ENCODE results near the gene C22orf39.
"Not testable (repeated sequence)": the region's sequence is repeated elsewhere in the genome, so short reads cannot be mapped to it uniquely, and the experiment has no call there.

The C22orf39 gene

GRCh38 chr22:19448076-19448607, 631 bp upstream of the C22orf39 start:
- Mint-ChIP-seq H3K4me1 (peaks cover 60% of the 10 kb centered on the region), H3K27me3 (no peaks in the 10 kb centered on the region), H3K4me3 (peak overlapping the region; percentile 95 to 98), H3K27ac (peak overlapping the region; percentile 96 to 97), H3K9me3 (no peaks in the 10 kb centered on the region)
- DNase-seq, result peak in 1 of 2 donors; percentile 21
- peak; percentile 13 for ATAC-seq

- H3K4me3 Mint-ChIP-seq, result peak overlapping the region; percentile 95 to 98
- DNase-seq, result no peak
- ATAC-seq, result no peak
- H3K27me3 Mint-ChIP-seq, result no peaks in the 10 kb centered on the region
- peak overlapping the region; percentile 72 to 95 for H3K27ac Mint-ChIP-seq
- H3K9me3 Mint-ChIP-seq, result no peaks in the 10 kb centered on the region
- H3K4me1 Mint-ChIP-seq, result peaks cover 63% of the 10 kb centered on the region
Observed at GRCh38 chr22:19446603-19447329, 745 bp downstream of the C22orf39 start.

GRCh38 chr22:19445279-19445982, 2.1 kb downstream of the C22orf39 start:
- ATAC-seq, H3K27me3 Mint-ChIP-seq, H3K9me3 Mint-ChIP-seq, DNase-seq: not testable (repeated sequence)
- Mint-ChIP-seq H3K27ac (peak overlapping the region; percentile 20 to 76), H3K4me3 (peak overlapping the region in 1 of 2 donors; percentile 17), H3K4me1 (peaks cover 68% of the 10 kb centered on the region)

GRCh38 chr22:19443544-19444211, 3.8 kb downstream of the C22orf39 start:
- Mint-ChIP-seq H3K4me1 (peaks cover 59% of the 10 kb centered on the region), H3K4me3 (no peak overlapping the region), H3K27me3 (no peaks in the 10 kb centered on the region), H3K9me3 (no peaks in the 10 kb centered on the region), H3K27ac (peak overlapping the region in 1 of 2 donors; percentile 59)
- ATAC-seq (no peak), DNase-seq (no peak)

GRCh38 chr22:19442166-19442565, 5.3 kb downstream of the C22orf39 start:
- no peaks in the 10 kb centered on the region for H3K9me3 Mint-ChIP-seq
- H3K27me3 Mint-ChIP-seq, result no peaks in the 10 kb centered on the region
- H3K4me1 Mint-ChIP-seq, result peaks cover 55% of the 10 kb centered on the region
- H3K4me3 Mint-ChIP-seq, result no peak overlapping the region
- H3K27ac Mint-ChIP-seq, result peak overlapping the region in 1 of 2 donors; percentile 59
- ATAC-seq (no peak), DNase-seq (no peak)

- DNase-seq, result no peak
- H3K27me3 Mint-ChIP-seq, result no peaks in the 10 kb centered on the region
- no peak for ATAC-seq
- no peak overlapping the region for H3K4me3 Mint-ChIP-seq
- H3K27ac Mint-ChIP-seq, result peak overlapping the region in 1 of 2 donors; percentile 66
- no peaks in the 10 kb centered on the region for H3K9me3 Mint-ChIP-seq
- peaks cover 40% of the 10 kb centered on the region for H3K4me1 Mint-ChIP-seq
Observed at GRCh38 chr22:19440411-19441195, 6.9 kb downstream of the C22orf39 start.

- H3K4me3 Mint-ChIP-seq, result no peak overlapping the region
- peak overlapping the region in 1 of 2 donors; percentile 7 for H3K27ac Mint-ChIP-seq
- DNase-seq, result no peak
- ATAC-seq, result no peak
- no peaks in the 10 kb centered on the region for H3K9me3 Mint-ChIP-seq
- no peaks in the 10 kb centered on the region for H3K27me3 Mint-ChIP-seq
- peaks cover 30% of the 10 kb centered on the region for H3K4me1 Mint-ChIP-seq
Observed at GRCh38 chr22:19438298-19438697, 9.2 kb downstream of the C22orf39 start.

GRCh38 chr22:19436444-19437161, 10.9 kb downstream of the C22orf39 start:
- H3K27me3 Mint-ChIP-seq, H3K9me3 Mint-ChIP-seq, H3K4me3 Mint-ChIP-seq, DNase-seq, ATAC-seq: not testable (repeated sequence)
- Mint-ChIP-seq H3K4me1 (peaks cover 35% of the 10 kb centered on the region), H3K27ac (peak overlapping the region in 1 of 2 donors; percentile 74)

- peaks cover 36% of the 10 kb centered on the region for H3K4me1 Mint-ChIP-seq
- no peak overlapping the region for H3K27ac Mint-ChIP-seq
- H3K9me3 Mint-ChIP-seq, result no peaks in the 10 kb centered on the region
- DNase-seq (no peak), ATAC-seq (no peak)
- H3K4me3 Mint-ChIP-seq, result no peak overlapping the region
- no peaks in the 10 kb centered on the region for H3K27me3 Mint-ChIP-seq
Observed at GRCh38 chr22:19434829-19435580, 12.5 kb downstream of the C22orf39 start.

GRCh38 chr22:19434401-19434800, 13.1 kb downstream of the C22orf39 start:
- DNase-seq, result peak in 1 of 2 donors; percentile 11
- H3K4me3 Mint-ChIP-seq, result peak overlapping the region; percentile 92 to 95

GRCh38 chr22:19432133-19432851, 15.2 kb downstream of the C22orf39 start, which contains the start of gene MRPL40:
Gene MRPL40 (plus strand): TSS chr22:19432545. CDS start chr22:19432555, 10 bp downstream.
- DNase-seq (peak; percentile 91 to 93), ATAC-seq (peak; percentile 93)
- H3K27me3 Mint-ChIP-seq, result no peaks in the 10 kb centered on the region
- H3K4me3 Mint-ChIP-seq, result peak within 1 kb of the TSS; percentile 92 to 95
- peak within 1 kb of the TSS; percentile 94 to 98 for H3K27ac Mint-ChIP-seq
- H3K9me3 Mint-ChIP-seq, result no peaks in the 10 kb centered on the region
- peaks cover 50% of the 10 kb centered on the region for H3K4me1 Mint-ChIP-seq

More at GRCh38 chr22:19434401-19434800, 13.1 kb downstream of the C22orf39 start:
- no peak for ATAC-seq
- Mint-ChIP-seq H3K27ac (peak overlapping the region; percentile 25 to 63), H3K9me3 (no peaks in the 10 kb centered on the region), H3K27me3 (no peaks in the 10 kb centered on the region), H3K4me1 (peaks cover 42% of the 10 kb centered on the region)

- no peaks in the 10 kb centered on the region for H3K9me3 Mint-ChIP-seq
- no peaks in the 10 kb centered on the region for H3K27me3 Mint-ChIP-seq
- DNase-seq (peak; percentile 89 to 93), ATAC-seq (peak; percentile 76)
- peak within 1 kb of the TSS; percentile 92 to 95 for H3K4me3 Mint-ChIP-seq
- peaks cover 54% of the 10 kb centered on the region for H3K4me1 Mint-ChIP-seq
- peak within 1 kb of the TSS; percentile 94 to 98 for H3K27ac Mint-ChIP-seq
Observed at GRCh38 chr22:19431649-19432132, 15.8 kb downstream of the C22orf39 start, which contains the start of gene HIRA. Gene HIRA (minus strand): TSS chr22:19431733. CDS start chr22:19431476, 257 bp downstream.

Data from stimulated activated naive CD8-positive, alpha-beta T cell treated with anti-CD3 and anti-CD28 coated beads, Interleukin-15, amount 100 ng/mL, for 72 hours (primary cell).